ENCODE results near the gene KDM6B.

Gene KDM6B

DNA sequence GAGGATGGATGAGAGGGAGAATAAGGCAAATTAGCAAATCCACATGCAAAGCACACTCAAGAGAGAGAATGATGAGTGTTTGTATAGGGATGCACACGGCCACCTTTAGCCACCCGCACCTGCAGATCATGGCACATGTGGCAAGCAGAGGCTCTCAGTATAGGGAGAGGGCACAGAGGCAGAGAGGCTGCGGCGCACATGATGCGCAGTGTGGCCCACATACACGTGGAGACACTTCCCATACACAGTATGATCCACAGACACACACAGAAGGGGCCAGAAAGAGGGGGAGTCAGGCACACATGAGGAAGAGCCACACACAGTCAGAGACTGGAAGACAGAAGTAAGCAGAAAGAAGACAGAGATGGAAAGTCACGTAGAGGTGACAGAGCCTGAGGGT, 48.1 kb downstream of the KDM6B start:
- no peak for DNase-seq

DNA sequence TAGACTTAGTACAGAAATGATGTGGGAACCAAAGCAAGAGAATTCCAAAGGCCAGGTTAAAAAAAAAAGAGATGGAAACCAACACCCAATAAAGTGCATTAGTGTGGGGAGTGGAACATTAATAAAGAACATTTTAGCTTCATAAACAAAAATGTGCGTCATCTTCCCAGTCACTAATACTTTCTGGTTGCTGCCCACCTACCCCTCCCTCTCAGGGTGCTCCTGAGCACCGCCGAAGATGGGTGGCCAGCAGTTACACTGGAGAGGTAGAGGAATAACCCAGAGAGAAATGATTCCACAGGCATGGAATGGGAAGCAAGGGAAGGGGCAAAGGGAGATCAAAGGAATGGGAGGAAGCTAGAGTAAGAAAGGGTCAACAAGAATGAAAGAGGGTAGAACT, 48.6 kb downstream of the KDM6B start:
- no peak for DNase-seq
